ENCODE data around the gene ZNRF1. TPM values are rescaled to one million over a fixed set of nuclear protein-coding genes. Genes with fewer than 3 reads are reported as not detected.
A peak's percentile ranks its signal among the peaks of the same experiment; 100 is the strongest.

ZNRF1 gene
- total and polyA plus RNA-seq, 2 of the 13 experiments (the other 11 are each of a cell fraction or from before 2014, with no cell fraction given): 43.9 to 58.7 TPM

DNA sequence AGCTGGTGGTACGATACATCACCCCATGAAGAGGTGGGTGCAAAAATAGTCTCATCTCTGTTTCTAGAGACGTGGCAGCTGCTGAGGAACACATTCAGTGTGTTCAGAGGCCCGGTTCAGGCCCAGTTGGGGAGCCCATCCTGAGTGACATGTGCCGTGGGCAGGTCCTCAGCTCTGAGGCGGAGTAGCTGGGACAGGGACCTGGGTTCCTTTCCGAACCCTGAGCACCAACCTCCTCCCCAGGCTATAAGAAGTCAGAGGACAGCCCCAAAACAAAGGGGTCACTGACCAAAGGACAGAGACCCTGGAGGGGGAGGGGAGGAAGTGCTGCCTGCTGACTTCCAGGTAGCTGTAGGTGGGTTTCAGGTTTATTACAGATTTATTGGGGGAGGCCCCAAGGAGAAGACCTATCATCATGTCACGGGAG, 112.7 kb downstream of the ZNRF1 start (continued):
- TF ChIP-seq GPN1 (CRISPR knock-in tag; IDR thresholded peaks at IDR 0.05; ENCODE audit: borderline replicate concordance) (no peak), ZNF773 (CRISPR knock-in tag; IDR thresholded peaks at IDR 0.05; ENCODE audit: borderline replicate concordance) (no peak), ARNTL (CRISPR knock-in tag; IDR thresholded peaks at IDR 0.05) (peak; percentile 9; the same call in 1 of the 2 replicates), ATAD3A (CRISPR knock-in tag; IDR thresholded peaks at IDR 0.05) (no peak), MEIS1 (CRISPR knock-in tag; IDR thresholded peaks at IDR 0.05; ENCODE audit: borderline replicate concordance) (no peak), CCAR2 (optimal IDR thresholded peaks at IDR 0.05; ENCODE audit: low read depth, low read length) (no peak), ZNF331 (CRISPR knock-in tag; IDR thresholded peaks at IDR 0.05) (no peak), MTF1 (CRISPR knock-in tag; IDR thresholded peaks at IDR 0.05) (no peak), DMAP1 (CRISPR knock-in tag; IDR thresholded peaks at IDR 0.05) (0 out of 2 replicates have a peak, but pooled peaks have one; percentile 8), ZNF672 (CRISPR knock-in tag; IDR thresholded peaks at IDR 0.05) (no peak), ZFP36L1 (CRISPR knock-in tag; IDR thresholded peaks at IDR 0.05) (no peak), ZNF605 (CRISPR knock-in tag; IDR thresholded peaks at IDR 0.05) (peak; percentile 81)
- TF ChIP-seq, protein P1, sequence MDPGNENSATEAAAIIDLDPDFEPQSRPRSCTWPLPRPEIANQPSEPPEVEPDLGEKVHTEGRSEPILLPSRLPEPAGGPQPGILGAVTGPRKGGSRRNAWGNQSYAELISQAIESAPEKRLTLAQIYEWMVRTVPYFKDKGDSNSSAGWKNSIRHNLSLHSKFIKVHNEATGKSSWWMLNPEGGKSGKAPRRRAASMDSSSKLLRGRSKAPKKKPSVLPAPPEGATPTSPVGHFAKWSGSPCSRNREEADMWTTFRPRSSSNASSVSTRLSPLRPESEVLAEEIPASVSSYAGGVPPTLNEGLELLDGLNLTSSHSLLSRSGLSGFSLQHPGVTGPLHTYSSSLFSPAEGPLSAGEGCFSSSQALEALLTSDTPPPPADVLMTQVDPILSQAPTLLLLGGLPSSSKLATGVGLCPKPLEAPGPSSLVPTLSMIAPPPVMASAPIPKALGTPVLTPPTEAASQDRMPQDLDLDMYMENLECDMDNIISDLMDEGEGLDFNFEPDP (CRISPR knock-in tag; conservative IDR thresholded peaks at IDR 0.05): no peak
- TF ChIP-seq, protein P2, sequence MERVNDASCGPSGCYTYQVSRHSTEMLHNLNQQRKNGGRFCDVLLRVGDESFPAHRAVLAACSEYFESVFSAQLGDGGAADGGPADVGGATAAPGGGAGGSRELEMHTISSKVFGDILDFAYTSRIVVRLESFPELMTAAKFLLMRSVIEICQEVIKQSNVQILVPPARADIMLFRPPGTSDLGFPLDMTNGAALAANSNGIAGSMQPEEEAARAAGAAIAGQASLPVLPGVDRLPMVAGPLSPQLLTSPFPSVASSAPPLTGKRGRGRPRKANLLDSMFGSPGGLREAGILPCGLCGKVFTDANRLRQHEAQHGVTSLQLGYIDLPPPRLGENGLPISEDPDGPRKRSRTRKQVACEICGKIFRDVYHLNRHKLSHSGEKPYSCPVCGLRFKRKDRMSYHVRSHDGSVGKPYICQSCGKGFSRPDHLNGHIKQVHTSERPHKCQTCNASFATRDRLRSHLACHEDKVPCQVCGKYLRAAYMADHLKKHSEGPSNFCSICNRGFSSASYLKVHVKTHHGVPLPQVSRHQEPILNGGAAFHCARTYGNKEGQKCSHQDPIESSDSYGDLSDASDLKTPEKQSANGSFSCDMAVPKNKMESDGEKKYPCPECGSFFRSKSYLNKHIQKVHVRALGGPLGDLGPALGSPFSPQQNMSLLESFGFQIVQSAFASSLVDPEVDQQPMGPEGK (CRISPR knock-in tag; IDR thresholded peaks at IDR 0.05): no peak
- TF ChIP-seq, protein P3, sequence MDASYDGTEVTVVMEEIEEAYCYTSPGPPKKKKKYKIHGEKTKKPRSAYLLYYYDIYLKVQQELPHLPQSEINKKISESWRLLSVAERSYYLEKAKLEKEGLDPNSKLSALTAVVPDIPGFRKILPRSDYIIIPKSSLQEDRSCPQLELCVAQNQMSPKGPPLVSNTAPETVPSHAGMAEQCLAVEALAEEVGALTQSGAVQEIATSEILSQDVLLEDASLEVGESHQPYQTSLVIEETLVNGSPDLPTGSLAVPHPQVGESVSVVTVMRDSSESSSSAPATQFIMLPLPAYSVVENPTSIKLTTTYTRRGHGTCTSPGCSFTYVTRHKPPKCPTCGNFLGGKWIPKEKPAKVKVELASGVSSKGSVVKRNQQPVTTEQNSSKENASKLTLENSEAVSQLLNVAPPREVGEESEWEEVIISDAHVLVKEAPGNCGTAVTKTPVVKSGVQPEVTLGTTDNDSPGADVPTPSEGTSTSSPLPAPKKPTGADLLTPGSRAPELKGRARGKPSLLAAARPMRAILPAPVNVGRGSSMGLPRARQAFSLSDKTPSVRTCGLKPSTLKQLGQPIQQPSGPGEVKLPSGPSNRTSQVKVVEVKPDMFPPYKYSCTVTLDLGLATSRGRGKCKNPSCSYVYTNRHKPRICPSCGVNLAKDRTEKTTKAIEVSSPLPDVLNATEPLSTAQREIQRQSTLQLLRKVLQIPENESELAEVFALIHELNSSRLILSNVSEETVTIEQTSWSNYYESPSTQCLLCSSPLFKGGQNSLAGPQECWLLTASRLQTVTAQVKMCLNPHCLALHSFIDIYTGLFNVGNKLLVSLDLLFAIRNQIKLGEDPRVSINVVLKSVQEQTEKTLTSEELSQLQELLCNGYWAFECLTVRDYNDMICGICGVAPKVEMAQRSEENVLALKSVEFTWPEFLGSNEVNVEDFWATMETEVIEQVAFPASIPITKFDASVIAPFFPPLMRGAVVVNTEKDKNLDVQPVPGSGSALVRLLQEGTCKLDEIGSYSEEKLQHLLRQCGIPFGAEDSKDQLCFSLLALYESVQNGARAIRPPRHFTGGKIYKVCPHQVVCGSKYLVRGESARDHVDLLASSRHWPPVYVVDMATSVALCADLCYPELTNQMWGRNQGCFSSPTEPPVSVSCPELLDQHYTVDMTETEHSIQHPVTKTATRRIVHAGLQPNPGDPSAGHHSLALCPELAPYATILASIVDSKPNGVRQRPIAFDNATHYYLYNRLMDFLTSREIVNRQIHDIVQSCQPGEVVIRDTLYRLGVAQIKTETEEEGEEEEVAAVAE (CRISPR knock-in tag; IDR thresholded peaks at IDR 0.05; ENCODE audit: borderline replicate concordance): no peak
- TF ChIP-seq, protein P4, sequence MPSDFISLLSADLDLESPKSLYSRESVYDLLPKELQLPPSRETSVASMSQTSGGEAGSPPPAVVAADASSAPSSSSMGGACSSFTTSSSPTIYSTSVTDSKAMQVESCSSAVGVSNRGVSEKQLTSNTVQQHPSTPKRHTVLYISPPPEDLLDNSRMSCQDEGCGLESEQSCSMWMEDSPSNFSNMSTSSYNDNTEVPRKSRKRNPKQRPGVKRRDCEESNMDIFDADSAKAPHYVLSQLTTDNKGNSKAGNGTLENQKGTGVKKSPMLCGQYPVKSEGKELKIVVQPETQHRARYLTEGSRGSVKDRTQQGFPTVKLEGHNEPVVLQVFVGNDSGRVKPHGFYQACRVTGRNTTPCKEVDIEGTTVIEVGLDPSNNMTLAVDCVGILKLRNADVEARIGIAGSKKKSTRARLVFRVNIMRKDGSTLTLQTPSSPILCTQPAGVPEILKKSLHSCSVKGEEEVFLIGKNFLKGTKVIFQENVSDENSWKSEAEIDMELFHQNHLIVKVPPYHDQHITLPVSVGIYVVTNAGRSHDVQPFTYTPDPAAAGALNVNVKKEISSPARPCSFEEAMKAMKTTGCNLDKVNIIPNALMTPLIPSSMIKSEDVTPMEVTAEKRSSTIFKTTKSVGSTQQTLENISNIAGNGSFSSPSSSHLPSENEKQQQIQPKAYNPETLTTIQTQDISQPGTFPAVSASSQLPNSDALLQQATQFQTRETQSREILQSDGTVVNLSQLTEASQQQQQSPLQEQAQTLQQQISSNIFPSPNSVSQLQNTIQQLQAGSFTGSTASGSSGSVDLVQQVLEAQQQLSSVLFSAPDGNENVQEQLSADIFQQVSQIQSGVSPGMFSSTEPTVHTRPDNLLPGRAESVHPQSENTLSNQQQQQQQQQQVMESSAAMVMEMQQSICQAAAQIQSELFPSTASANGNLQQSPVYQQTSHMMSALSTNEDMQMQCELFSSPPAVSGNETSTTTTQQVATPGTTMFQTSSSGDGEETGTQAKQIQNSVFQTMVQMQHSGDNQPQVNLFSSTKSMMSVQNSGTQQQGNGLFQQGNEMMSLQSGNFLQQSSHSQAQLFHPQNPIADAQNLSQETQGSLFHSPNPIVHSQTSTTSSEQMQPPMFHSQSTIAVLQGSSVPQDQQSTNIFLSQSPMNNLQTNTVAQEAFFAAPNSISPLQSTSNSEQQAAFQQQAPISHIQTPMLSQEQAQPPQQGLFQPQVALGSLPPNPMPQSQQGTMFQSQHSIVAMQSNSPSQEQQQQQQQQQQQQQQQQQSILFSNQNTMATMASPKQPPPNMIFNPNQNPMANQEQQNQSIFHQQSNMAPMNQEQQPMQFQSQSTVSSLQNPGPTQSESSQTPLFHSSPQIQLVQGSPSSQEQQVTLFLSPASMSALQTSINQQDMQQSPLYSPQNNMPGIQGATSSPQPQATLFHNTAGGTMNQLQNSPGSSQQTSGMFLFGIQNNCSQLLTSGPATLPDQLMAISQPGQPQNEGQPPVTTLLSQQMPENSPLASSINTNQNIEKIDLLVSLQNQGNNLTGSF (CRISPR knock-in tag; IDR thresholded peaks at IDR 0.05): no peak
- TF ChIP-seq, protein P5, sequence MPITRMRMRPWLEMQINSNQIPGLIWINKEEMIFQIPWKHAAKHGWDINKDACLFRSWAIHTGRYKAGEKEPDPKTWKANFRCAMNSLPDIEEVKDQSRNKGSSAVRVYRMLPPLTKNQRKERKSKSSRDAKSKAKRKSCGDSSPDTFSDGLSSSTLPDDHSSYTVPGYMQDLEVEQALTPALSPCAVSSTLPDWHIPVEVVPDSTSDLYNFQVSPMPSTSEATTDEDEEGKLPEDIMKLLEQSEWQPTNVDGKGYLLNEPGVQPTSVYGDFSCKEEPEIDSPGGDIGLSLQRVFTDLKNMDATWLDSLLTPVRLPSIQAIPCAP (CRISPR knock-in tag; IDR thresholded peaks at IDR 0.05; ENCODE audit: low read depth): no peak

Data from HepG2 (cell line).